CD4-positive, CD25-positive, alpha-beta regulatory T cell (primary cell): ENCODE data around the gene PRR7. TPM values are rescaled to one million over a fixed set of nuclear protein-coding genes. Genes with fewer than 3 reads are reported as not detected.

Experiments used
- ATAC-seq, 2 donors: fragments of 150-1000 bp; cut with Tn5 transposase; one replicate each; pipeline ENCODE4 v1.10.0; 2021; ENCODE audit warnings: low read depth in 2 of 2, moderate number of reproducible peaks in 2 of 2, moderate library complexity in 1 of 2
- DNase-seq, 3 donors: peaks; one replicate each; pipeline versions ENCODE4 v3.0.0 to v3.0.0-alpha.2; 2012 to 2022; ENCODE audit warnings: mixed read lengths in 1 of 3
- H3K27ac ChIP-seq: one replicate; pipeline ENCODE4 v1.7.0; 2013; ENCODE audit warnings: mild to moderate bottlenecking, low read length; ENCODE audit not compliant: insufficient read depth, poor library complexity, severe bottlenecking
- H3K27me3 ChIP-seq: one replicate; pipeline ENCODE4 v1.7.0; 2013; ENCODE audit warnings: low read length; ENCODE audit not compliant: control insufficient read depth, insufficient read depth
- H3K36me3 ChIP-seq: one replicate; pipeline ENCODE4 v1.7.0; 2013; ENCODE audit warnings: mild to moderate bottlenecking, low read length, moderate library complexity; ENCODE audit not compliant: control insufficient read depth, insufficient read depth
- H3K4me1 ChIP-seq: 2 replicates; pipeline ENCODE4 v1.7.0; 2013; ENCODE audit warnings: mild to moderate bottlenecking, low read length; ENCODE audit not compliant: insufficient read depth, control insufficient read depth, poor library complexity, severe bottlenecking
- H3K4me3 ChIP-seq: one replicate; pipeline ENCODE4 v1.7.0; 2013; ENCODE audit warnings: low read depth, mild to moderate bottlenecking, low read length, moderate library complexity
- H3K9me3 ChIP-seq, 2 experiments: 1 replicate in 1 of 2; 2 replicates in 1 of 2; pipeline ENCODE4 v1.7.0; 2013; ENCODE audit warnings: low read length in 2 of 2, mild to moderate bottlenecking in 1 of 2, moderate library complexity in 1 of 2; ENCODE audit not compliant: control insufficient read depth in 2 of 2
- H3K27ac Mint-ChIP-seq, 3 donors: one replicate each; pipeline ENCODE4 v1.8.0; 2020 to 2022; ENCODE audit warnings: mild to moderate bottlenecking in 3 of 3, mixed read lengths in 3 of 3, moderate library complexity in 2 of 3
- H3K27me3 Mint-ChIP-seq: one replicate; pipeline ENCODE4 v1.8.0; 2022; ENCODE audit warnings: mild to moderate bottlenecking, mixed read lengths
- H3K36me3 Mint-ChIP-seq: one replicate; pipeline ENCODE4 v1.8.0; 2020; ENCODE audit warnings: mixed read lengths
- H3K4me1 Mint-ChIP-seq, 4 donors: one replicate each; pipeline ENCODE4 v1.8.0; 2020 to 2022; ENCODE audit warnings: mixed read lengths in 4 of 4, mild to moderate bottlenecking in 1 of 4
- H3K4me3 Mint-ChIP-seq, 4 donors: one replicate each; pipeline ENCODE4 v1.8.0; 2020 to 2022; ENCODE audit warnings: mild to moderate bottlenecking in 4 of 4, mixed read lengths in 4 of 4, moderate library complexity in 3 of 4
- H3K9me3 Mint-ChIP-seq, 7 donors: one replicate each; pipeline ENCODE4 v1.8.0; 2020 to 2022; ENCODE audit warnings: mixed read lengths in 7 of 7, mild to moderate bottlenecking in 3 of 7, moderate library complexity in 2 of 7
- polyA plus RNA-seq, 4 donors: library from polyadenylated mRNA; unstranded; fragments of 300-500 nt; fragmentation: Illumina TruSeq; gene quantifications; one replicate each; pipeline ENCODE4 v1.2.3, GENCODE V29; 2021
- total RNA-seq: library from RNA; stranded (reverse); gene quantifications from one replicate; pipeline ENCODE4 v1.2.3, GENCODE V29; 2022

PRR7 gene
- total RNA-seq (21.8 TPM), polyA plus RNA-seq (10 to 100 TPM; 10.2 to 17.0 (median 11.7) TPM)

DNA sequence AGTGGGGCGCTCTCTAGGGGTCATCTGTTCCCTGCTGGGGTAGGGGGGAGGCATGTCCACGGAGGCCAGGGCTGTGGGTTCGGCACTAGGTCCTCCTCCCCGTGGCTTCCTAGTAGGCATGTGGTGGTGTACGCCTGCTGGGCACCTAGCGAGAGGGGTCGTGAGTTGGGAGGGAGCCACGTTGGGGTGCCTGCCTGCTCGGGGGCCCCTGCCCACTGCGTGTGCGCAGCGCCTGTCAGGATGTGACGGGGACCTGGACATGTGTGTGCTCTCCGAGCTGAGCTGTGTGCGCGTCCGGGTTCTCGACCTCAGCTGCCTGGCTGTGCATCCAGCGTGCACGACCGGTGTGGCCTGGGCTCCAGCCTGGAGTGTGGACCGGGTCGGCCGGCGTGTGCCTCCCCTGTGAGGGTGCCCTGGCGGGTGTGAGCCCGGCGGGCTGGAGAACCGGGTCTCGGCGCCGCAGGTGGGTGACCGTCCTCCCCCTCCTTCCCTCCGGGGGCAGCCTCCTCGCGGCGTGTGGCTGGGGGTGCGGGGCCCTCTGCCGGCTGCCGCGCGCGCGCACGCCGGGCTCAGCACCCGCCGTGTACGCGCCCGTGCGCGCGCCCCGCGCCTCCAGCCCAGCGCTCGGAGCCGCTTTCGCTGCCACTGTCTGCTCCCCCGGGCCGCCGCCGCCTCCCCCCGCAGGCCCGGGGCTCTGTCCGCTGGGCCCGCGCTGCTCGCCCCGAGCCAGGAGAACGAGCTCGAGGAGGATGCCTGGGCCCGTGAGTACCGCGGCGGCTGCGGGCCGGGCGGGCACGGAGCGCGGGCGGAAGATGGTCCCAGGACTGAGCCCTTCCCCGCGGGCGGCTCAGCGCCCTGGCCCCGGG lies at the start of gene PRR7:
TSS of gene PRR7 (plus strand) at position 615 of the 866 bp plus-strand sequence. CDS start 8,254 bp downstream, outside the sequence.
- peak within 1 kb of the TSS; percentile 87 to 97 (median 91) for H3K27ac Mint-ChIP-seq
- H3K36me3 Mint-ChIP-seq = peaks cover 3% of the 10 kb centered on the region
- H3K4me1 Mint-ChIP-seq = peaks cover 0 to 61% (median 33%) of the 10 kb centered on the region in 4 donors
- Histone ChIP-seq H3K36me3 (peaks cover 7% of the 10 kb centered on the region), H3K9me3 (no peaks in the 10 kb centered on the region), H3K27me3 (no peaks in the 10 kb centered on the region), H3K4me1 (peaks cover 53% of the 10 kb centered on the region), H3K4me3 (peak within 1 kb of the TSS; percentile 55), H3K27ac (peak within 1 kb of the TSS; percentile 91)
- peak; percentile 66 to 67 for ATAC-seq
- DNase-seq = peak; percentile 59 to 82 (median 82)
- H3K27me3 Mint-ChIP-seq = peaks cover 10% of the 10 kb centered on the region
- peak within 1 kb of the TSS; percentile 87 to 97 (median 92) for H3K4me3 Mint-ChIP-seq
- H3K9me3 Mint-ChIP-seq = no peaks in the 10 kb centered on the region

DNA sequence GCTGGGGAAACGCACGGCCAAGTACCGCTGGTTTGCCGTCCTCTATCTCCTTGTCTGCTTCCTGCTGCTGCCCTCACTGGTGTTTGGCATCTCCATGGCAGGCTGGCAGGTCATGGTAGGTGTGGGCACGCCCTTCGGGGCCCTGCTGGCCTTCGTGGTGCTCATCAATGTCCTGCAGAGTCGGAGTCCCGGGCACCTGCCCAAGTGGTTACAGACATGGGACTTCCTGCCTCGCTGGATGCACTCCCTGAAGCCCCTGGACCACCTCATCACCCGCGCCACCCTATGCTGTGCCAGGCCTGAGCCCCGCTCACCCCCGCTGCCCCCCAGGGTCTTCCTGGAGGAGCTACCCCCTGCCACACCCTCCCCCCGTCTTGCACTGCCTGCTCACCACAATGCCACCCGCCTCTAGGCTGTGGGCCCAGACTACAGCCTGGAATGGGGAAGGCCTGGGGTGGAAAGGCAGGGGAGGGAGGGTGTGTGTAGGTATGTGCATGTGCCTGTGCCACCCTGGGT lies 48.7 kb upstream of the PRR7 start:
- no peaks in the 10 kb centered on the region for H3K9me3 ChIP-seq
- no peak for ATAC-seq
- H3K4me3 ChIP-seq = no peak overlapping the region
- H3K27ac Mint-ChIP-seq = no peak overlapping the region
- no peaks in the 10 kb centered on the region for H3K9me3 Mint-ChIP-seq
- no peaks in the 10 kb centered on the region for H3K36me3 ChIP-seq
- H3K4me3 Mint-ChIP-seq = no peak overlapping the region
- peaks cover 0 to 15% (median 7%) of the 10 kb centered on the region in 4 donors for H3K4me1 Mint-ChIP-seq
- H3K36me3 Mint-ChIP-seq = no peaks in the 10 kb centered on the region
- no peak overlapping the region for H3K27ac ChIP-seq
- DNase-seq = no peak
- H3K4me1 ChIP-seq = peaks cover 10% of the 10 kb centered on the region
- no peaks in the 10 kb centered on the region for H3K27me3 ChIP-seq
- H3K27me3 Mint-ChIP-seq = peaks cover 23% of the 10 kb centered on the region

DNA sequence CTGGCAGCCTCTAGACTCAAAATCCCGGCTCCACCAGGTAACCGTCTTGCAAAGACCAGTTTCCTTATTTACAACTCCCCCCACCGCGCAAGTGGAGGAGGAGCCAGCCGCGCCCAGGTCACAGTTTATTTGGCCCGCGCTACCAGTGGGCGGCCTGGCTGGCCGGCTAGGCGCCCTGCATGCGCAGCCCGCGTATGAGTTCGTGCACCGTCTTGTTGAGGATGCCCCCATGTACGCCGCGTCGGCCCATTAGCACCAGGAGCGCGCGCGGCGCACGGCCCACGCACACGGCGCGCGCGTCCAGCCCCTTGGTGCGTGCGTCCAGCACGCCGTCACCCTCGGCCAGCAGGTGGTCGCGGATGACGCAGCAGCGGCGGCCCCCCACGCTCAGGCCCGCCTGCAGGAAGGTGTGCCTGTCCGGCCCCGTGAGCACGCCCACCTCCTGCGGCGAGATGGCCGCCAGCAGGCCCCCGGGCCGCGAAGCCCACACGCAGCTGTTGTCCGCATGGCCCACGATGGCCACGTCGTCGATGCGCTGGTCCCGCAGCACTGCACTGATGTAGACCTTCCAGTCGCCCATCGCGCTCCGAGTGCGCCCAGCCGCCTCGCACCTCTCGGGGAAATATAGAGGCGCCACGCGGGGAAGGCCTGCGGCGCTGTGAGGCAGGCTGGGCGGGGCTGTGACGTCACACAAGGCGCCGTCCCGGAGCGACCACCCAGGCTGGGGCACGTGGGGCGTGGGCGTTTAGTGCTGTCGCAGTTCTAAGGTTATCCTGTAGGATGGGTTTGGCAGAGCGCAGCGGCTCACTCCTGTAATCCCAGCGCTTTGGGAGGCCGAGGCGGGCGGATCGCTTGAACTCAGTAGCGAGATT lies 46.4 kb upstream of the PRR7 start, which contains the start of gene PFN3:
TSS of gene PFN3 (minus strand) at position 665 of the 872 bp plus-strand sequence. CDS start at position 580, 85 bp downstream.
- no peaks in the 10 kb centered on the region for H3K27me3 ChIP-seq
- no peaks in the 10 kb centered on the region for H3K9me3 Mint-ChIP-seq
- peaks cover 26% of the 10 kb centered on the region for H3K27me3 Mint-ChIP-seq
- ATAC-seq (no peak), DNase-seq (no peak)
- H3K36me3 Mint-ChIP-seq = no peaks in the 10 kb centered on the region
- peak within 1 kb of the TSS in 1 of 4 donors; percentile 19 for H3K4me3 Mint-ChIP-seq
- no peak within 1 kb of the TSS for H3K4me3 ChIP-seq
- H3K4me1 Mint-ChIP-seq = peaks cover 0 to 29% (median 12%) of the 10 kb centered on the region in 4 donors
- H3K9me3 ChIP-seq = no peaks in the 10 kb centered on the region
- no peaks in the 10 kb centered on the region for H3K36me3 ChIP-seq
- H3K27ac ChIP-seq = no peak within 1 kb of the TSS
- peaks cover 33% of the 10 kb centered on the region for H3K4me1 ChIP-seq
- no peak within 1 kb of the TSS for H3K27ac Mint-ChIP-seq

DNA sequence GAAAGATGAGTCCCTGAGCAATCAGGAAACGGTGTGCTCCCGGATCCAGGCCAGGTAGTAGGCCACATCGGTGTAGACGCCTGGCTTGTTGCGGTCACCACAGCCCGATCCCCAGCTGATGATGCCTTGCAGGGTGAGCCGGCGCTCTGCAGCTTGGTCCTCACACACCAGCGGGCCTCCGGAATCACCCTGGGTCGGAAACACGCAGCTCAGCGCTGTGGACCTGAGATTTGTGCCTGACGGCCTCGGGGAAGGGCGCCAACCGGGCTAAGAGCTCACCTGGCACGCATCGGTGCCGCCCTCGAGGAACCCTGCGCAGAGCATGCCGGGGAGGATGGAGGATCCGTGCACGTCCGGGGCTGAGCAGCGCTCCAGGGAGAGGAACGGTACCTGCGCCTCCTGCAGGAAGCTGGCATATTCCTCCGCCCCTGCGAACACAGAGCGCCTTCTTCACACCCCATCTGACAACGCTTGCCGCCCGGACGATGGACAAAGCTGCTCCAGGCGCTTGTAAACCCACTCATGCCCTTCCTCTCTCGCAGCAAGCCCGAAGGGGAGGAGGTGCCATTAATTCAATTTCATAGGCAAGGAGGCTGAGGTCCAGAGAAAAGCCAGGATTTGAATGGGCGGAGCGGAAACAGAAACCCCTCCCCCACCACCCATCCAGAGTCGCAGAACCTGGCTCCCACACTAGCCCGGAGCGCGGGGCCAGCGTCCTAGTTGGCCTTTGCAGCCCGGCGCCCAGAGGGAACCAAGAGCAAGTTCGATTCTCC lies 44.2 kb upstream of the PRR7 start:
- H3K4me3 ChIP-seq = peak overlapping the region; percentile 44
- H3K27ac ChIP-seq = no peak overlapping the region
- H3K4me1 ChIP-seq = peaks cover 39% of the 10 kb centered on the region

GRCh38 chr5:177403102-177403791 lies 43.4 kb upstream of the PRR7 start:
- no peak overlapping the region for H3K27ac ChIP-seq
- Mint-ChIP-seq H3K36me3 (no peaks in the 10 kb centered on the region), H3K9me3 (no peaks in the 10 kb centered on the region), H3K4me3 (peak overlapping the region; percentile 82 to 91 (median 86)), H3K27me3 (peaks cover 24% of the 10 kb centered on the region), H3K27ac (peak overlapping the region in 2 of 3 donors; percentile 67 to 68), H3K4me1 (peaks cover 0 to 30% (median 12%) of the 10 kb centered on the region in 4 donors)
- H3K36me3 ChIP-seq = no peaks in the 10 kb centered on the region
- H3K9me3 ChIP-seq = no peaks in the 10 kb centered on the region
- peak overlapping the region; percentile 44 for H3K4me3 ChIP-seq
- no peaks in the 10 kb centered on the region for H3K27me3 ChIP-seq
- ATAC-seq (peak; percentile 14 to 24), DNase-seq (peak; percentile 45 to 66 (median 58))
- H3K4me1 ChIP-seq = peaks cover 39% of the 10 kb centered on the region

More for the DNA sequence above, 44.2 kb upstream of the PRR7 start:
- Mint-ChIP-seq H3K4me3 (peak overlapping the region; percentile 82 to 91 (median 86)), H3K36me3 (no peaks in the 10 kb centered on the region), H3K4me1 (peaks cover 0 to 30% (median 12%) of the 10 kb centered on the region in 4 donors), H3K27me3 (peaks cover 24% of the 10 kb centered on the region), H3K27ac (peak overlapping the region in 2 of 3 donors; percentile 67 to 68), H3K9me3 (no peaks in the 10 kb centered on the region)
- H3K27me3 ChIP-seq = no peaks in the 10 kb centered on the region
- no peaks in the 10 kb centered on the region for H3K36me3 ChIP-seq
- DNase-seq = peak; percentile 44 to 78 (median 58)
- ATAC-seq = peak; percentile 46 to 57
- no peaks in the 10 kb centered on the region for H3K9me3 ChIP-seq

- Histone ChIP-seq H3K9me3 (no peaks in the 10 kb centered on the region), H3K4me1 (peaks cover 39% of the 10 kb centered on the region), H3K27me3 (no peaks in the 10 kb centered on the region), H3K36me3 (no peaks in the 10 kb centered on the region), H3K4me3 (no peak overlapping the region), H3K27ac (peak overlapping the region; percentile 55)
- Mint-ChIP-seq H3K27ac (no peak overlapping the region), H3K27me3 (peaks cover 28% of the 10 kb centered on the region), H3K9me3 (no peaks in the 10 kb centered on the region), H3K4me3 (peak overlapping the region; percentile 82 to 91 (median 86)), H3K4me1 (peaks cover 0 to 30% (median 13%) of the 10 kb centered on the region in 4 donors), H3K36me3 (no peaks in the 10 kb centered on the region)
- DNase-seq = peak; percentile 76 to 89 (median 86)
- peak; percentile 80 for ATAC-seq
These were observed 42.6 kb upstream of the PRR7 start for GRCh38 chr5:177403792-177404640.
